Neural cell (in vitro differentiated cells): ENCODE data around the gene NDFIP2. TPM values are rescaled to one million over a fixed set of nuclear protein-coding genes. Genes with fewer than 3 reads are reported as not detected.

Source experiments
- H2AFZ ChIP-seq: fragments of 200-600, 300-800 bp; sonication (generic), shearing (Covaris generic); 2 replicates; pipeline ENCODE4 v1.6.0; 2014; ENCODE audit warnings: low read depth, mild to moderate bottlenecking, antibody characterized with exemption, low read length, moderate library complexity
- H3F3A ChIP-seq: fragments of 200-600 bp; shearing (Covaris generic); 2 replicates; pipeline ENCODE4 v1.6.1; 2016; ENCODE audit warnings: mild to moderate bottlenecking, moderate library complexity, mixed read lengths, antibody characterized with exemption, low read length; ENCODE audit not compliant: insufficient read depth, poor library complexity, severe bottlenecking
- H3K27ac ChIP-seq: fragments of 200-600, 300-800 bp; sonication (generic), shearing (Covaris generic); 2 replicates; pipeline ENCODE4 v1.5.1; 2014; ENCODE audit warnings: mild to moderate bottlenecking, low read length, moderate library complexity
- H3K27me3 ChIP-seq: fragments of 300-800, 200-600 bp; sonication (generic), shearing (Covaris generic); 2 replicates; pipeline ENCODE4 v1.6.0; 2014; ENCODE audit warnings: mild to moderate bottlenecking, low read depth, low read length, moderate library complexity; ENCODE audit not compliant: insufficient read depth
- H3K36me3 ChIP-seq: fragments of 300-800, 200-600 bp; sonication (generic), shearing (Covaris generic); 2 replicates; pipeline ENCODE4 v1.5.1; 2014; ENCODE audit warnings: mild to moderate bottlenecking, antibody characterized with exemption, low read length, moderate library complexity; ENCODE audit not compliant: insufficient read depth
- H3K4me2 ChIP-seq: fragments of 300-800, 200-600 bp; sonication (generic), shearing (Covaris generic); 2 replicates; pipeline ENCODE4 v1.6.0; 2014; ENCODE audit warnings: mild to moderate bottlenecking, low read length
- H3K4me3 ChIP-seq: fragments of 300-800, 200-600 bp; sonication (generic), shearing (Covaris generic); 2 replicates; pipeline ENCODE4 v1.5.1; 2014; ENCODE audit warnings: mild to moderate bottlenecking, low read length, moderate library complexity
- H3K79me2 ChIP-seq: fragments of 200-600 bp; shearing (Covaris generic); replicated peaks from 2 replicates; pipeline ENCODE4 v1.6.0; 2014; ENCODE audit warnings: mild to moderate bottlenecking, low read length, moderate library complexity; ENCODE audit not compliant: insufficient read depth
- H3K9ac ChIP-seq: fragments of 300-800, 200-600 bp; sonication (generic), shearing (Covaris generic); 2 replicates; pipeline ENCODE4 v1.6.1; 2016; ENCODE audit warnings: mild to moderate bottlenecking, low read length, mixed read lengths
- H3K9me2 ChIP-seq: fragments of 200-600 bp; shearing (Covaris generic); 2 replicates; pipeline ENCODE4 v1.6.1; 2016; ENCODE audit warnings: mild to moderate bottlenecking, low read length, mixed read lengths; ENCODE audit not compliant: insufficient read depth
- H3K9me3 ChIP-seq: fragments of 200-600, 300-800 bp; sonication (generic), shearing (Covaris generic); 2 replicates; pipeline ENCODE4 v1.6.1; 2016; ENCODE audit warnings: mild to moderate bottlenecking, mixed run types, low read length, moderate library complexity, mixed read lengths
- H4K20me1 ChIP-seq: fragments of 200-600 bp; shearing (Covaris generic); 2 replicates; pipeline ENCODE4 v1.6.1; 2016; ENCODE audit warnings: mild to moderate bottlenecking, mixed run types; ENCODE audit not compliant: insufficient read depth
- EP300 ChIP-seq: fragments of 450-650 bp; conservative IDR thresholded peaks from 2 replicates; pipeline ENCODE4 v1.6.1; 2014; ENCODE audit warnings: antibody characterized with exemption, mild to moderate bottlenecking, moderate library complexity; ENCODE audit not compliant: poor library complexity, severe bottlenecking
- EZH2 ChIP-seq: fragments of 200-600, 300-800 bp; shearing (Covaris generic), sonication (generic); IDR thresholded peaks from 2 replicates; pipeline ENCODE4 v1.6.1; 2014; ENCODE audit warnings: antibody characterized with exemption, low read length, borderline replicate concordance, mild to moderate bottlenecking; ENCODE audit not compliant: insufficient read depth, poor library complexity, severe bottlenecking
- MXI1 ChIP-seq: fragments of 450-650 bp; conservative IDR thresholded peaks from 2 replicates; pipeline ENCODE4 v1.6.1; 2014; ENCODE audit warnings: antibody characterized with exemption, mild to moderate bottlenecking; ENCODE audit not compliant: poor library complexity, severe bottlenecking
- POLR2AphosphoS5 ChIP-seq: IDR thresholded peaks from 2 replicates; pipeline ENCODE4 v1.6.1; 2012
- RAD21 ChIP-seq: fragments of 450-650 bp; conservative IDR thresholded peaks from 2 replicates; pipeline ENCODE4 v1.6.1; 2014; ENCODE audit warnings: antibody characterized with exemption, mild to moderate bottlenecking, moderate library complexity
- SMC3 ChIP-seq: fragments of 450-650 bp; conservative IDR thresholded peaks from 2 replicates; pipeline ENCODE4 v1.6.1; 2014; ENCODE audit warnings: antibody characterized with exemption, mild to moderate bottlenecking, moderate library complexity; ENCODE audit not compliant: poor library complexity
- TAF1 ChIP-seq: IDR thresholded peaks from 2 replicates; pipeline ENCODE4 v1.6.1; 2012; ENCODE audit warnings: low read depth
- polyA plus RNA-seq: library from polyadenylated mRNA; depleted of rRNA; stranded (reverse); fragments of >200 nt; gene quantifications from 2 replicates; pipeline ENCODE4 v1.2.3, GENCODE V29; 2014
- TF ChIP-seq, protein P1 (sequence below): fragments of 450-650 bp; IDR thresholded peaks from 2 replicates; pipeline ENCODE4 v1.5.1; 2014; ENCODE audit warnings: antibody characterized with exemption, mild to moderate bottlenecking, moderate library complexity; ENCODE audit not compliant: poor library complexity, severe bottlenecking
- TF ChIP-seq, protein P2 (sequence below): IDR thresholded peaks from 2 replicates; pipeline ENCODE4 v1.6.1; 2012; ENCODE audit warnings: borderline replicate concordance

NDFIP2 gene
- polyA plus RNA-seq, 1 donor from 2014 or later: 41.2 TPM

- H4K20me1 ChIP-seq: no peaks in the 10 kb centered on the region
- no peaks in the 10 kb centered on the region for H3K9me2 ChIP-seq
- H2AFZ ChIP-seq: no peak overlapping the region
- TF ChIP-seq, protein P1, sequence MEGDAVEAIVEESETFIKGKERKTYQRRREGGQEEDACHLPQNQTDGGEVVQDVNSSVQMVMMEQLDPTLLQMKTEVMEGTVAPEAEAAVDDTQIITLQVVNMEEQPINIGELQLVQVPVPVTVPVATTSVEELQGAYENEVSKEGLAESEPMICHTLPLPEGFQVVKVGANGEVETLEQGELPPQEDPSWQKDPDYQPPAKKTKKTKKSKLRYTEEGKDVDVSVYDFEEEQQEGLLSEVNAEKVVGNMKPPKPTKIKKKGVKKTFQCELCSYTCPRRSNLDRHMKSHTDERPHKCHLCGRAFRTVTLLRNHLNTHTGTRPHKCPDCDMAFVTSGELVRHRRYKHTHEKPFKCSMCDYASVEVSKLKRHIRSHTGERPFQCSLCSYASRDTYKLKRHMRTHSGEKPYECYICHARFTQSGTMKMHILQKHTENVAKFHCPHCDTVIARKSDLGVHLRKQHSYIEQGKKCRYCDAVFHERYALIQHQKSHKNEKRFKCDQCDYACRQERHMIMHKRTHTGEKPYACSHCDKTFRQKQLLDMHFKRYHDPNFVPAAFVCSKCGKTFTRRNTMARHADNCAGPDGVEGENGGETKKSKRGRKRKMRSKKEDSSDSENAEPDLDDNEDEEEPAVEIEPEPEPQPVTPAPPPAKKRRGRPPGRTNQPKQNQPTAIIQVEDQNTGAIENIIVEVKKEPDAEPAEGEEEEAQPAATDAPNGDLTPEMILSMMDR: no peak
- no peak for TF ChIP-seq POLR2AphosphoS5
- no peak for TF ChIP-seq EZH2
- no peak for TF ChIP-seq EP300
- TF ChIP-seq MXI1: no peak
- TF ChIP-seq SMC3: no peak
- TF ChIP-seq, protein P2, sequence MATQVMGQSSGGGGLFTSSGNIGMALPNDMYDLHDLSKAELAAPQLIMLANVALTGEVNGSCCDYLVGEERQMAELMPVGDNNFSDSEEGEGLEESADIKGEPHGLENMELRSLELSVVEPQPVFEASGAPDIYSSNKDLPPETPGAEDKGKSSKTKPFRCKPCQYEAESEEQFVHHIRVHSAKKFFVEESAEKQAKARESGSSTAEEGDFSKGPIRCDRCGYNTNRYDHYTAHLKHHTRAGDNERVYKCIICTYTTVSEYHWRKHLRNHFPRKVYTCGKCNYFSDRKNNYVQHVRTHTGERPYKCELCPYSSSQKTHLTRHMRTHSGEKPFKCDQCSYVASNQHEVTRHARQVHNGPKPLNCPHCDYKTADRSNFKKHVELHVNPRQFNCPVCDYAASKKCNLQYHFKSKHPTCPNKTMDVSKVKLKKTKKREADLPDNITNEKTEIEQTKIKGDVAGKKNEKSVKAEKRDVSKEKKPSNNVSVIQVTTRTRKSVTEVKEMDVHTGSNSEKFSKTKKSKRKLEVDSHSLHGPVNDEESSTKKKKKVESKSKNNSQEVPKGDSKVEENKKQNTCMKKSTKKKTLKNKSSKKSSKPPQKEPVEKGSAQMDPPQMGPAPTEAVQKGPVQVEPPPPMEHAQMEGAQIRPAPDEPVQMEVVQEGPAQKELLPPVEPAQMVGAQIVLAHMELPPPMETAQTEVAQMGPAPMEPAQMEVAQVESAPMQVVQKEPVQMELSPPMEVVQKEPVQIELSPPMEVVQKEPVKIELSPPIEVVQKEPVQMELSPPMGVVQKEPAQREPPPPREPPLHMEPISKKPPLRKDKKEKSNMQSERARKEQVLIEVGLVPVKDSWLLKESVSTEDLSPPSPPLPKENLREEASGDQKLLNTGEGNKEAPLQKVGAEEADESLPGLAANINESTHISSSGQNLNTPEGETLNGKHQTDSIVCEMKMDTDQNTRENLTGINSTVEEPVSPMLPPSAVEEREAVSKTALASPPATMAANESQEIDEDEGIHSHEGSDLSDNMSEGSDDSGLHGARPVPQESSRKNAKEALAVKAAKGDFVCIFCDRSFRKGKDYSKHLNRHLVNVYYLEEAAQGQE: no peak
- TF ChIP-seq RAD21: no peak
- no peak for TF ChIP-seq TAF1
- H3K79me2 ChIP-seq: no peaks in the 10 kb centered on the region
- H3F3A ChIP-seq: no peaks in the 10 kb centered on the region
- no peak overlapping the region for H3K9ac ChIP-seq
- no peaks in the 10 kb centered on the region for H3K36me3 ChIP-seq
- H3K4me2 ChIP-seq: no peak overlapping the region
- no peaks in the 10 kb centered on the region for H3K27me3 ChIP-seq
- H3K27ac ChIP-seq: no peak overlapping the region
- H3K4me3 ChIP-seq: no peak overlapping the region
- H3K9me3 ChIP-seq: no peaks in the 10 kb centered on the region
Observed at GRCh38 chr13:79527698-79528097, 46.7 kb downstream of the NDFIP2 start.

DNA sequence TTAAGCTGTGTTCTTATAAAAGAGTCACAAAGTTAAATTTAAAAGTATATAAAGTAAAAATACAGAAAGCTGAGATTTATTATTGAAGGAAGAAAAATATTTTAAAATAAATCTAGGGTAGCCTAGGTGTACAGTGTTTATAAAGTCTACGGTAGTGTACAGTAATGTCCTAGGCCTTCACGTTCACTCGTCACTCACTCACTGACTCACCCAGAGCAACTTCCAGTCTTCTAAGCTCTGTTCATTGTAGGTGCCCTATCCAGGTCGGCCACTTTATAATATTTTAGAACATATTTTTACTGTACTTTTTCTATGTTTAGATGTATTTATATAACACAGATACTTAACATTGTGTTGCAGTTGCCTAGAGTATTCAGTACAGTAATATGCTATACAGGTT, 47.4 kb downstream of the NDFIP2 start:
- Histone ChIP-seq H3K36me3 (no peaks in the 10 kb centered on the region), H3K9ac (no peak overlapping the region), H3K27ac (no peak overlapping the region), H3K9me3 (no peaks in the 10 kb centered on the region), H4K20me1 (no peaks in the 10 kb centered on the region), H3F3A (no peaks in the 10 kb centered on the region), H3K4me3 (no peak overlapping the region), H3K79me2 (no peaks in the 10 kb centered on the region), H3K4me2 (no peak overlapping the region), H3K27me3 (no peaks in the 10 kb centered on the region), H3K9me2 (no peaks in the 10 kb centered on the region), H2AFZ (no peak overlapping the region)
- no peak for TF ChIP-seq RAD21
- TF ChIP-seq MXI1: no peak
- TF ChIP-seq TAF1: no peak
- TF ChIP-seq, protein P1: no peak
- no peak for TF ChIP-seq EP300
- TF ChIP-seq, protein P2: no peak
- no peak for TF ChIP-seq SMC3
- no peak for TF ChIP-seq EZH2
